ENCODE measurements around the gene PLEKHH2.

DNA sequence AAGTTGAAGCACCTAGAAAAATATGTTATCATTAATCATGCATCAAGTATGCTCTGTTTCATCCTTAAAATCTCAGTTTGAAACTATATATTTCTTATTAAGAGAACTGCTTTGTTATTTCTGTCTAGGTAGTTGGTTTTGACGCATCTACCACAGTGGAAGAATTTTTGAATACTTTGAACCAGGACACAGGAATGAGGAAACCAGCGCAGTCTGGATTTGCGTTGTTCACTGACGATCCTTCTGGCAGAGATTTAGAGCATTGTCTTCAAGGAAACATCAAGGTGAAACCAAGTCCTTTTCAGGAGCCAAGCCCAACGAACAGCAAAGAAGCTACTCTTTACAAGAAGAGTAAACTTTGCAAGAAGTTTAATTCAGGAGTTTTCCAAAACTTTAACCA, 106.6 kb downstream of the PLEKHH2 start:
- TF ChIP-seq OSR1 (CRISPR knock-in tag; IDR thresholded peaks at IDR 0.05): no peak
- no peak for TF ChIP-seq ZFP3 (CRISPR knock-in tag; IDR thresholded peaks at IDR 0.05)

Data from SK-N-SH treated with all-trans-retinoic acid at 6 μM for 48 hours (cell line).